H1 (cell line): Measurements from ENCODE around the gene ST8SIA3. TPM values are rescaled to one million over a fixed set of nuclear protein-coding genes. Genes with fewer than 3 reads are reported as not detected.

Source experiments
- ASH2L ChIP-seq: fragments of 200-600, 300-600 bp; sonication (generic); IDR thresholded peaks from one replicate; pipeline ENCODE4 v1.7.1; 2017; ENCODE audit warnings: low read length
- CHD7 ChIP-seq: fragments of 300-600 bp; sonication (generic); IDR thresholded peaks from 2 replicates; pipeline ENCODE4 v1.7.1; 2012; ENCODE audit warnings: low read length, moderate library complexity, mild to moderate bottlenecking, inconsistent platforms; ENCODE audit not compliant: insufficient replicate concordance
- JUN ChIP-seq: IDR thresholded peaks from 2 replicates; pipeline ENCODE4 v1.6.1; 2011; ENCODE audit warnings: low read depth, mild to moderate bottlenecking, improper control_type of control experiment, low read length
- KDM4A ChIP-seq: IDR thresholded peaks from one replicate; pipeline ENCODE4 v1.7.1; 2012; ENCODE audit warnings: low read depth, mild to moderate bottlenecking, moderate library complexity, low read length, inconsistent platforms; ENCODE audit not compliant: severe bottlenecking
- polyA plus RNA-seq, 7 experiments: library from polyadenylated mRNA; depleted of rRNA in 3 of 7; stranded (reverse) in 5 of 7; unstranded in 2 of 7; fragments of >200 nt in 5 of 7; fragments of 200-250 nt in 2 of 7; gene quantifications; 1 replicate in 5 of 7; 2 replicates in 1 of 7; 4 replicates in 1 of 7; pipeline versions ENCODE4 v1.2.1 to v1.2.3, GENCODE V29; 2011 to 2013; ENCODE audit warnings: missing spikeins in 2 of 7, mixed read lengths in 2 of 7
- total RNA-seq: library from RNA; stranded (reverse); fragmentation: NEBNext Ultra II Directional; extraction: Animal tissue kit (Norgen Biotek cat#: 25700); gene quantifications from 2 replicates; pipeline ENCODE4 v1.2.1, GENCODE V29; 2021

ST8SIA3 gene
- total and polyA plus RNA-seq, 2 of the 8 experiments (the other 6 are each of a cell fraction or from before 2014, with no cell fraction given): 1.2 to 3.7 TPM

GRCh38 chr18:57352271-57352701, at the start of gene ST8SIA3 (continued):
- TF ChIP-seq CHD7 (no peak), KDM4A (peak; percentile 88), JUN (no peak), ASH2L (peak; percentile 56)
